Tibial nerve (tissue), 4 donors: ENCODE data around the gene CPNE4. TPM values are rescaled to one million over a fixed set of nuclear protein-coding genes. Genes with fewer than 3 reads are reported as not detected.

Source experiments
- DNase-seq, 2 donors: peaks; one replicate each; pipeline ENCODE4 v3.0.0-alpha.2; 2019; ENCODE audit warnings: low spot score in 2 of 2
- H3K27ac ChIP-seq, 4 donors: fragments of 200-600 bp; sonication (generic) in 3 of 4; one replicate each; pipeline ENCODE4 v1.5.1; 2017 to 2019; ENCODE audit warnings: mild to moderate bottlenecking in 1 of 4
- H3K27me3 ChIP-seq, 2 donors: fragments of 200-600 bp; sonication (generic) in 1 of 2; one replicate each; pipeline versions ENCODE4 v1.5.1 to v1.6.0; 2017 to 2019
- H3K36me3 ChIP-seq, 3 donors: fragments of 200-600 bp; sonication (generic); one replicate each; pipeline ENCODE4 v1.5.1; 2018 to 2019
- H3K4me1 ChIP-seq, 4 donors: fragments of 200-600 bp; sonication (generic) in 3 of 4; one replicate each; pipeline ENCODE4 v1.5.1; 2017 to 2019
- H3K4me3 ChIP-seq, 4 donors: fragments of 200-600 bp; sonication (generic) in 3 of 4; one replicate each; pipeline ENCODE4 v1.5.1; 2017 to 2019; ENCODE audit warnings: mild to moderate bottlenecking in 1 of 4, moderate library complexity in 1 of 4
- H3K9me3 ChIP-seq, 4 donors: fragments of 200-600 bp; sonication (generic) in 3 of 4; one replicate each; pipeline ENCODE4 v1.5.1; 2017 to 2019
- EP300 ChIP-seq, 2 donors: sonication (generic); formaldehyde crosslinking; IDR thresholded peaks; one replicate each; pipeline ENCODE4 v1.6.1; 2017; ENCODE audit warnings: antibody characterized with exemption in 2 of 2, mild to moderate bottlenecking in 1 of 2
- POLR2A ChIP-seq, 2 donors: fragments of 450-650 bp; IDR thresholded peaks; one replicate each; pipeline ENCODE4 v1.6.1; 2017; ENCODE audit warnings: antibody characterized with exemption in 2 of 2, mild to moderate bottlenecking in 2 of 2, moderate library complexity in 2 of 2
- WGBS, 2 donors: methylation state at CpG; one replicate each; pipeline ENCODE4 v1.1.5; 2018; 5-methylcytosine and 5-hydroxymethylcytosine counted together
- total RNA-seq, 4 donors: library from RNA; depleted of rRNA; stranded (reverse); fragments of >200 nt; gene quantifications; one replicate each; pipeline ENCODE4 v1.1.0, GENCODE V29; 2016
- TF ChIP-seq, protein P1 (sequence below), 5 experiments: fragments of 200-600 bp in 3 of 5; fragments of 450-650 bp in 2 of 5; sonication (generic) in 3 of 5; IDR thresholded peaks; one replicate each; pipeline ENCODE4 v1.5.1; 2016 to 2019; ENCODE audit warnings: antibody characterized with exemption in 5 of 5, mild to moderate bottlenecking in 3 of 5, moderate library complexity in 2 of 5

The CPNE4 gene
- total RNA-seq, 4 donors from 2014 or later: 0.20 TPM; not detected in 3

DNA sequence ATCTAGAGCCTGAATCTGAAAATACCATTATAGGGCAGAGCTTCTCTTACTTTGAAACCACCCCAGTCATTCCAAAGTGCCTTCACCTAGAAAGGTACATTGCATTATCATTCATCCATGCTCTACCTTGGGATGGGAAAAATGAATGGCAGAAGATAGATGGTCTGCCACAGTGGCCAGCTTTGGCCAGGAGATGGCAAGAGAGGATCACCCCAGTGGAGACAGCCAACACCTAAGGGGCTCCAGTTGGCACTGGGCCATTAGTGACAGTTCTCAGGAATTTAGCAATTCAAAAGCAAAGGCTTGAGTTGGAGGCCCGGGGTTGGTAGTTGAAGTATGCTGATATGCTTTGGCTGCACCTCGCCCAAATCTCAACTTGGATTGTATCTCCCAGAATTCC lies 278.4 kb downstream of the CPNE4 start:
- Histone ChIP-seq H3K4me3 (no peak overlapping the region), H3K9me3 (peaks cover 0 to 10% (median 0%) of the 10 kb centered on the region in 4 donors), H3K27ac (no peak overlapping the region), H3K4me1 (no peaks in the 10 kb centered on the region), H3K27me3 (no peaks in the 10 kb centered on the region), H3K36me3 (no peaks in the 10 kb centered on the region)
- no peak for DNase-seq
- TF ChIP-seq POLR2A (IDR thresholded peaks at IDR 0.05) (no peak), EP300 (IDR thresholded peaks at IDR 0.05) (no peak)
- TF ChIP-seq, protein P1, sequence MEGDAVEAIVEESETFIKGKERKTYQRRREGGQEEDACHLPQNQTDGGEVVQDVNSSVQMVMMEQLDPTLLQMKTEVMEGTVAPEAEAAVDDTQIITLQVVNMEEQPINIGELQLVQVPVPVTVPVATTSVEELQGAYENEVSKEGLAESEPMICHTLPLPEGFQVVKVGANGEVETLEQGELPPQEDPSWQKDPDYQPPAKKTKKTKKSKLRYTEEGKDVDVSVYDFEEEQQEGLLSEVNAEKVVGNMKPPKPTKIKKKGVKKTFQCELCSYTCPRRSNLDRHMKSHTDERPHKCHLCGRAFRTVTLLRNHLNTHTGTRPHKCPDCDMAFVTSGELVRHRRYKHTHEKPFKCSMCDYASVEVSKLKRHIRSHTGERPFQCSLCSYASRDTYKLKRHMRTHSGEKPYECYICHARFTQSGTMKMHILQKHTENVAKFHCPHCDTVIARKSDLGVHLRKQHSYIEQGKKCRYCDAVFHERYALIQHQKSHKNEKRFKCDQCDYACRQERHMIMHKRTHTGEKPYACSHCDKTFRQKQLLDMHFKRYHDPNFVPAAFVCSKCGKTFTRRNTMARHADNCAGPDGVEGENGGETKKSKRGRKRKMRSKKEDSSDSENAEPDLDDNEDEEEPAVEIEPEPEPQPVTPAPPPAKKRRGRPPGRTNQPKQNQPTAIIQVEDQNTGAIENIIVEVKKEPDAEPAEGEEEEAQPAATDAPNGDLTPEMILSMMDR (IDR thresholded peaks at IDR 0.05): no peak
- 85 to 93% methylated on average over 2 of the region's 2 CpGs for WGBS, 2 donors

GRCh38 chr3:131755380-131755779 lies 279.4 kb downstream of the CPNE4 start:
- no peak overlapping the region for H3K4me3 ChIP-seq
- DNase-seq: no peak
- TF ChIP-seq EP300 (IDR thresholded peaks at IDR 0.05) (no peak), POLR2A (IDR thresholded peaks at IDR 0.05) (no peak)
- TF ChIP-seq, protein P1 (IDR thresholded peaks at IDR 0.05): no peak
- no peaks in the 10 kb centered on the region for H3K27me3 ChIP-seq
- H3K36me3 ChIP-seq: no peaks in the 10 kb centered on the region
- H3K27ac ChIP-seq: no peak overlapping the region
- H3K9me3 ChIP-seq: peaks cover 0 to 10% (median 0%) of the 10 kb centered on the region in 4 donors
- no peaks in the 10 kb centered on the region for H3K4me1 ChIP-seq

DNA sequence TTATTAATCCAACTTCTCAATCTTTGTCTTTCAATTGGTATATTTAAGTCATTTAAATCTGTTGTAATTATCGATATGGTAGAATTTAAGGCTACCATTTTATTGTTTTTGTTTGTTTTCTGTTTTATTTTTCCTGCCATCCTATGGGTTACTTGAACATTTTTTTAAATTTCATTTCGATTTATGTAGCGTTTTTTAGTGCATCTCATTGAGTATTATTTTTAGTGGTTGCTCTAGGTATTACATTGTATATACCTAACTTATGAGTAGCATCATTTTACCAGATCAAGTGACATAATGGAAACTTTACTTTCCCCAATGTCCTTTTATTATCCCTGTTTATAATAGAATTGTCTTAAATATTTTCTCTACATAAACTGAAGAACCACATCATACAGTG lies 284.6 kb downstream of the CPNE4 start:
- H3K4me3 ChIP-seq: no peak overlapping the region
- DNase-seq: no peak
- 93 to 95% methylated on average over 3 of the region's 3 CpGs for WGBS, 2 donors
- H3K4me1 ChIP-seq: no peaks in the 10 kb centered on the region
- TF ChIP-seq POLR2A (IDR thresholded peaks at IDR 0.05): no peak
- H3K27ac ChIP-seq: no peak overlapping the region
- no peaks in the 10 kb centered on the region for H3K9me3 ChIP-seq
- H3K36me3 ChIP-seq: no peaks in the 10 kb centered on the region
- H3K27me3 ChIP-seq: no peaks in the 10 kb centered on the region

DNA sequence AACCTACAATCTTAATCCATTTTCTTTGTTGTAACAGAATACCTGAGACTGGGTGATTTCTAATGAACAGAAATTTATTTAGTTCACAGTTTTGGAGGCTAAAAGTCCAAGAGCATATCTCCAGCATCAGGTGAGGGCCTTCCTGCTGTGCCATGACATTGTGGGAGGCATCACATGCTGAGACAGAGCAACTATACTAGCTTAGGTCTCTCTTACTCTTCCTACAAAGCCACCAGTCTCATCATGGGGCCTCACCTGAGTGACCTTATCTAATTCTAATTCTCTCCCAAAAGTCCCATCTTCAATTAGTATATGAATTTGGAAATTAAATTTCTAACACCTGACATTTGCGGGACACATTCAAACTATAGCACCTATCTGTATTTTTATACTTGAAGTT lies 285.0 kb downstream of the CPNE4 start:
- no peak for DNase-seq
- TF ChIP-seq, protein P1 (IDR thresholded peaks at IDR 0.05): no peak
- no peak for TF ChIP-seq EP300 (IDR thresholded peaks at IDR 0.05)
- TF ChIP-seq POLR2A (IDR thresholded peaks at IDR 0.05): no peak
- H3K27me3 ChIP-seq: no peaks in the 10 kb centered on the region
- H3K9me3 ChIP-seq: no peaks in the 10 kb centered on the region
- no peak overlapping the region for H3K27ac ChIP-seq
- WGBS, 2 donors: 97 to 100% methylated on average over 1 of the region's 1 CpG
- no peaks in the 10 kb centered on the region for H3K36me3 ChIP-seq
- no peaks in the 10 kb centered on the region for H3K4me1 ChIP-seq
- H3K4me3 ChIP-seq: no peak overlapping the region

DNA sequence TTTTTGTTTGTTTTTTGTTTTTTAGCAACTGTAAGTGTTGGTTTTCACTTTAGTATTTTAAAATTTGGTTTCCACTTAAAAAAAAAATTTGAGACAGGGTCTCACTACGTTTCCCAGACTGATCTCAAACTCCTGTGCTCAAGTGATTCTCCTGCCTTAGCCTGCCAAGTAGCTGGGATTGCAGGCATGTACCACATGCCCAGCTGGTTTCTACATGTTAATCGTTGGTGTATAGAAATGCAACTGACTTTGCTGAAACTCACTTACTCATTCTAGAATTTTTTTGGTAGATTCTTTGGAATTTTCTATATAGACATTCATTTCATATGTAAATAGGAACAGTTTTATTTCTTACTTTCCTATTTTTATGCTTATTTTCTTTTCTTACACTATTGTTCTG lies 287.3 kb downstream of the CPNE4 start:
- no peak for DNase-seq
- Histone ChIP-seq H3K9me3 (no peaks in the 10 kb centered on the region), H3K4me1 (no peaks in the 10 kb centered on the region), H3K27ac (no peak overlapping the region), H3K36me3 (no peaks in the 10 kb centered on the region), H3K27me3 (no peaks in the 10 kb centered on the region), H3K4me3 (no peak overlapping the region)
- TF ChIP-seq, protein P1 (IDR thresholded peaks at IDR 0.05): no peak
- TF ChIP-seq EP300 (IDR thresholded peaks at IDR 0.05): no peak
- no peak for TF ChIP-seq POLR2A (IDR thresholded peaks at IDR 0.05)
- WGBS, 2 donors: 68 to 73% methylated on average over 2 of the region's 2 CpGs

DNA sequence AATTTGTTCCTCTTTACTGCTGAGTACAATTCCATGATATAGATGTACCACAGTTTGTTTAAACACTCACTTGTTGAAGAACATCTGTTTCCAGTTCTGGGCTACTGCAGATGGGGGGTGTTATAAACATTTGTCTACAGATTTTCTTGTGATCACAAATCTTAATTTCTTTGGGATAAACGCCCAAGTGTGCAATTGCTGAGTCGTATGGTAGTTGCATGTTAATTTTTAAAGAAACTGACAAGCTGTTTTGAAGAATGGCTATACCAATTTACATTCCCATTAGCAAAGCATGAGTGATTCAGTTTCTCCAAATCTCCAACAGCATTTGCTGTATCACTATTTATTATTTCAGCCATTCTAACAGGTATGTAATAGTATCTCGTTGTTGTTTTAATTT lies 290.0 kb downstream of the CPNE4 start:
- Histone ChIP-seq H3K27ac (no peak overlapping the region), H3K27me3 (no peaks in the 10 kb centered on the region), H3K4me1 (no peaks in the 10 kb centered on the region), H3K36me3 (no peaks in the 10 kb centered on the region), H3K4me3 (no peak overlapping the region), H3K9me3 (no peaks in the 10 kb centered on the region)
- no peak for DNase-seq
- TF ChIP-seq, protein P1 (IDR thresholded peaks at IDR 0.05): no peak
- TF ChIP-seq POLR2A (IDR thresholded peaks at IDR 0.05) (no peak), EP300 (IDR thresholded peaks at IDR 0.05) (no peak)
- WGBS, 2 donors: 73 to 74% methylated on average over 3 of the region's 3 CpGs
